NCI-H187 (cell line): ENCODE results near the gene ZSCAN32.

Source experiments
- DNase-seq, 2 experiments: peaks; one replicate each; lab custom pipeline; 2025; lab: John Stamatoyannopoulos, UW

The ZSCAN32 gene

DNA sequence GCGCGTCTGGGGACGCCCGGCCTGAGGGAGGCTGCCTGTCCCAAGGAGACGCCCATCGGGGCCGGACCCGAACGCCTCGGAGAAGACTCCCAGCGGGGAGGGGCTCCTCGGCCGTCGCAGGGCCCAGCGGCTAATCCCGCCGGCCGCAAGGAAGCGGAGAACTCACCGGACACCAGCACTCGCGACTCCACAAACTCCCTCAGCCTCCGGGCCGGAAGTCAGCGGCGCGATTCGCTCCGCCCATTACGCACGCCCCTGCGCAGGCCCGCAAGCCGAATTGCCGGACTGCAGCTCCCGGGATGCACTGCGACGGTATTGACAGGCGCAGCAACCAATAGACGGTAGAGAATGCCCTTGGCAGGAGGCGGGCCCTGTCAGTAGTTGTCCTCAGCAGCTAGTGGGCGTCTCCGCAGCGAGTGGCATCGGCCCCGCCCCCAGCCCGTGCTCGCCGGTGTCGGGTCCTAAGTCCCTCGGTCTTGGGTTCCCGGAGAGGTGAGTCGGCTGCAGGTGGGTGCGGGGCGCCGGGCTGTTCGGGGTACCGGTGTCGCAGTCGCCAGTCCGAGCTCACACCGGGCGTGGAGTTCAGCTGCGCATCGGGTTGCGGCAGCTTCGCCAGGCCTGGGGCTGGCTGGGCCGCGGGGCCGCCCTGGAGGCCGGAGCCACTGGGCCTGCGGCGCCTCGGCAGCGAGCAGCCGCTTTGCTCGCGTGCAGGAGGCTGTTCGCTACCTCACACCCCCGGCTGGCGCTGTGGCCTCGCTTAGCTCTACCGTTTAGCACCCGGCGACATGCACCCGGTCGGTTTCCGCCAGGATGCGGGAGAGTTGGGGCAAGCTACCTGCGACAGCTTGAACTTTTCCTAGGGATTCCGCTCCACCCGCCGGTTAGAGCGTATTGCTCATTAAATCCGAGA is at the start of gene ZSCAN32, which contains the start of gene ZNF174:
Gene ZSCAN32 (minus strand): TSS at position 226 of the 910 bp plus-strand sequence. CDS start 3,447 bp downstream, outside the sequence.
Gene ZNF174 (plus strand): TSS at position 437 of the 910 bp plus-strand sequence. CDS start 790 bp downstream, outside the sequence.
- DNase-seq = peak; percentile 99 to 100

DNA sequence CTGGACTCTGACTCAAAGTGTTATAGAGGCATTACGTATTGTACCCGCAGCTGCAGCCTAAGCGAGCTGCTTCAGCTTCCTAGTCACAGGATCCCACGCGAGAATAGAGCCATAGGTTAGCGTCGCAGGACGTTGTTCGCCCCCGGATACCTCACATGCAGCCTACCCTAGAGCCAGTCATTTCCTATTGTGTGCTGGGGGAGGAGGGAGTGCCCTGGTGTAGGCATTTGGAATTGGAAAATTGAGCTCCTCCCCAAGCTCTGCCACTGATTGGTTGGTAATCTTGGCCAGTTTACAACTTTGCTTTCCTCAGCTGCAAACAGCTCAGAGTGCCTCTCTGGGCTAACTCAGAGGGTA is 43.2 kb upstream of the ZSCAN32 start:
- no peak for DNase-seq

DNA sequence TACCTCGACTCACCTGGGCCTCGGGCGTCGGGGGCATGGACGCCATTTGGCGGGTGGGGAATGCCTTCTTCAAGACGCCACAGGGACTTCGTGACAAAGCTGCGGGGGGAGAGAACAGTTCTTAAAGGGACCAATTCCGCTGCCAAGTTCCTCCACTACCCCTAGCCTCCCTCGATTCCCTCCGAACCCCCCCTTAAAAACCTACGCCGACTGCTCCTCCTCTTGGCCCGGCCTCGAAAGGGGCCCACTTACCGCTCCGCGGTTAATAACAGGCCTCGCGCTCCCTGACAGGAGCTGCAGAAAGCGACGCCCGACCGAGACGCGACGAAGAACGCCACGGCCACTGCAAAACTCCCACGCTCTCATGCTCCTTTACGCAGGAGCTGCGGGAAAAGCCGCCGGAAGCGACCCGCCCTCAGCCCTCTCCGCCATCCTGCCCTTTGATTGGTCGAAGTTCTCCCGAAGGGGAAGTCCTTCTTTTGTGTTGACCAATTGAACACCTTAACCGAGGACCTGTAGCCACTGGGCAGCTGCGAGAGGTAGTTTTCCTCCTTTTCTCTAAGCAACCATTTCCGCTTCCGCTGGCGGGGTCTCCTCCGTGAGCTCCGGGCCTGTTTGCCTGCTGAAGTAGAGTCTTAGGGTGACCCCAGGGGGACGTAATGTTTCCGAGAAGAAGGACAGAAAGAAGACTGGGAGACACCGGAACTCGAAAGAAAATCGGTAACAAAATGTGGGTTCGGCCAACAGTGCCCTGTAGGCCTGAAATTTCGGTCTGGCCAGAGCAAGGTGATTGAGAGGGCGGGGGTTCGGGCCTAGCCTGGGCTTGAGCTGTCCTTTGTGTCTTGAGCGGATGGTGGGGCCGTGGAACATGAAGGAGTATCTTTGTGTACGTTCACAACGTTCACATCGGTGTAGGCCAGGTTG is 42.6 kb upstream of the ZSCAN32 start, which contains the start of the genes NAA60 and ZNF597:
Gene NAA60 (plus strand): TSS at position 573 of the 924 bp plus-strand sequence. CDS start 32,548 bp downstream, outside the sequence.
Gene ZNF597 (minus strand): TSS at position 397 of the 924 bp plus-strand sequence. CDS start 351 bp downstream, at position 46.
- peak; percentile 66 to 89 for DNase-seq

DNA sequence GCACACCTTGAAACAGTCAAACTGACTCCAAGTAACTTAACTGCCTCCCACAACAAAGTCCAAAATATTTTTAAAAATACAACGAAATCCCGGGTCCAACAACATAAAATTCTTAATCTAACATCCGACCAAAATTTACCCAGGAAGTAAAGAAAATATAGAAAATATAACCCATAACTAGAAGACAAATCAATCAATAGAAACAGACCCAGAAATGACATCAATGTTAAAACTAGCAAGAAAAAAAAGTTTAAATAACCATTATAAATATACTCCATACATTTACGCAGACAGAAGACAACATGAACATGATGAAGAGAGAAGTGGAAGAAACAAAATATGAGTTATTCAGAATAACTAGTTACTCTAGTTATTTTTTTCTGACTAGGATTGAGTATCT is 38.8 kb upstream of the ZSCAN32 start:
- no peak for DNase-seq

DNA sequence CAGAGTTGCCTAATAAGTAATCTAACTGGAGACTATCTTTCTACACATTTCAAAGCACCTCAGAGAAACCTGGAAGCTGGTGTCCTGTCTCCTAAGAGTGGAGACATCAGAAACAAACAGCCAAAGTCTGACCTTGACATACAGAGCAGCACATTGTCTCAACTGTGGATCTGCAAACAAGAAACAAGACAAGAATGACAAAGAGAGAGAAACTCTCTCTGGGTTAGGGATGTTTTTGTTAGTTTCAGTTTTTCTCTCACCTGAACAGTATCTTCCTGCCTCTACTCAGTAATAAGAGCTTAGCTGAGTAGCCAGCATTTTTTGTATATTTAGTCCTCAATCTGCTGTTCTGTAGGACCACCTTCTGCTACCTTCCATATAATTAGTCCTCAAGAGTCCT is 33.6 kb upstream of the ZSCAN32 start:
- DNase-seq = no peak

DNA sequence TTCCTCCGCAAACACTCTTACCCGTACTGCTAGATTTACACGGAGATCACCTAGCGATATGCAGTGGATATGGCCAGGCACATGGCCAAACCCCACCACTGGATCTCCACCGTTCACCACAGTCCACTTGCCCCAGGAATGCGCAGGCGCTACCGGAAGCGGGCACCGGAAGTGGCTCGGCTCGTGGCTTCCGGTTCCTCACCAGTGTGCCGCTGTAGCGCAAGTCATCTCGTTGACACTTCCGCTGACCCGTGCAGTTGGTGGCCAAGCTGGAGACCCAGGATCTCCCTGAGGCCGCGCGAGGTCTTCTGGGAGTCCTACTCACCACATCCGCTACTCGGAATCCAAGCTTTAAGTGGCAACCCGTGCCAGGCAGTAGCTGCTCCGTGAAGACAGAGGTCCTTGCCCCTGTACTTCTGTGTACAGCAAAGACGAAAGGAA is 31.0 kb upstream of the ZSCAN32 start:
- DNase-seq = no peak

DNA sequence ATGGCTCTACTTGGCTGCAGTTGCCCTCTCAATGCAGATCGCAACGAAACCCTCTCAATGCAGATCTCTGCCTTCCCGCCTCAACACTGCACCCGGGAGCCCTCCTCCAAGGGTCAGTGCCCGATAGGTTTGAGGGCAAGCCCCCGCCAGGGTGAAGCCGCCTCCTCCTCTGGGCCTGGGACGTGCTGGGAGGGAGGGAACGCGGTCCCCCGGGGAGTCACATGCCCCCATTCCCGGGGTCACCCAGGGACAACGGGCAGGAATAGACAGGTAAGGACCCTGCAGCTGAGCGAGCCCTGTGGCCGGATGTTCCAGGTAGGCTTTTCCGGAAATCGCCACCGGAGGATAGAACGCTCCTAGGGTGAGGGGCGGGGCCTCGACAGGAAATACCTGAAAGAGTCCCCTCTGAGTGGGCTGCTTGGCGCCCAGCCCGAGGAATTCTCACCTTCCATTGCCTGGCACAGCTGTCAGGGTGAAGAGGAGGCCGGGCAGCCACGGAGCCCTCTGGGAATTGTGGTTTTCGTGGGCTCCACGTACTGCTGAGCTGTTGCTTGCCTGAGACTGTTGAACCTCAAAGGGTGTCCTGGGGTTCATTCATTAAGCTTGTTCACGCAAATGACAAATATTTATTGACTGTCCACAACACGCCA is 13.1 kb upstream of the ZSCAN32 start:
- DNase-seq = no peak

DNA sequence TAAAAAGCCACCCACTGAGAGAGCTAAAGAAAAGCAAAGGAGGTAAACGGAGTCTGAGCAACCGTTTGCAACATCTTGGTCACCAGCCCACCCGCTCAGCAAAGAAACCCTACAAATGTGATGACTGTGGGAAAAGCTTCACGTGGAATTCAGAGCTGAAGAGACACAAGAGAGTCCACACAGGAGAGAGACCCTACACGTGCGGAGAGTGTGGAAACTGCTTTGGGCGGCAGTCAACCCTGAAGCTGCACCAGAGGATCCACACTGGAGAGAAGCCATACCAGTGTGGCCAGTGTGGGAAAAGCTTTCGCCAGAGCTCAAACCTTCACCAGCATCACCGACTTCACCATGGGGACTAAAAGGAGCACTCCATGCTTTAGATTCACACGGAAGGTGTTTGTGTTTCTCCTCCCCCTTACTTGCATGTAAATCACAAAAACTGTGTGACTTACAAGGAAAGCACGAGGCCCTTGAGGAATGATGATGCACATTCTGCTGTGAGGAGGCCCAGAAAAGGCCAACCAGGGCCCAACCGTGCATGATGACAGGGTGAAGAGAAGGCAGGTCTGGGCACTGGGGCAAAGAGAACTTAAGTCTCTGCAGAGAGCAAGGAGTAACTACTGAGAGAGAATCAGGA is 7.9 kb upstream of the ZSCAN32 start:
- DNase-seq = no peak

DNA sequence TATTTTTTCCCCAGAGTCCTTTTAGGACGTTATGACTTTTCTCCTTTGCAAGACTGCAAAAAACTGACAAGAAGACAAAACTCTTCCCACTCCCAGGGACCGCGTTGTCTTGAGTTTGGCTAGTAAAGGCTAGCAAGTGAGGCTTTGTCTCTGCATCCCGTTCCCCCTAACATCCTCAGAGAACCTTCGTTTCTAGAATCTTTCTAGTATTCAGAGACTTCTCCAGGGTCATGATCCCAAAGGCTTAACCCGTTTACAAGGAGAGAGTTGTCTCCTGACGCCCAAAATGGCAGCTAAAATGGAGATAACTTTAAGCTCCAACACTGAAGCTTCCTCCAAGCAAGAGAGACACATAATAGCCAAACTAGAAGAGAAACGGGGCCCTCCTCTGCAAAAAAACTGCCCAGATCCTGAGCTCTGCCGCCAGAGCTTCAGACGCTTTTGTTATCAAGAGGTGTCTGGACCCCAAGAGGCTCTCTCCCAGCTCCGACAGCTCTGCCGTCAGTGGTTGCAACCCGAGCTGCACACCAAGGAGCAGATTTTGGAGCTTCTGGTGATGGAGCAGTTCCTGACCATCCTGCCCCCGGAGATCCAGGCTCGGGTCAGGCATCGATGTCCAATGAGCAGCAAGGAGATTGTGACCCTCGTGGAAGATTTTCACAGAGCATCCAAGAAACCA is 1.1 kb upstream of the ZSCAN32 start:
- no peak for DNase-seq

DNA sequence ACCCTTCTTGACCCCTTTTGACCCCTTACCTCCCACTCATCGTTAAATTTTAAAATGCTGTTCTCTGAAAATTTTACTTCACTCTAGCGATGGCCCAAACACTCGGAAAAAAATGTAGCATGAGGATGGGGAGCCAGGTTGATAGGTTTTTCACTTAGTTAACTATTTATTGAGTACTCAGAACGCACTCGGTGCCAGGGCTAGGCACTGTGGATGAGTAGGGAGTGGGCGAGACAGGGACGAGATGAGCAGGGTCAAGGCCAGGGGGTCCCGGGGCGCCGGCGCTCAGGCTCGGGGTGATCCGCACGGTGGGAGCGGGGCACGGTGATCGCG is 392 bp downstream of the ZSCAN32 start:
- no peak for DNase-seq

DNA sequence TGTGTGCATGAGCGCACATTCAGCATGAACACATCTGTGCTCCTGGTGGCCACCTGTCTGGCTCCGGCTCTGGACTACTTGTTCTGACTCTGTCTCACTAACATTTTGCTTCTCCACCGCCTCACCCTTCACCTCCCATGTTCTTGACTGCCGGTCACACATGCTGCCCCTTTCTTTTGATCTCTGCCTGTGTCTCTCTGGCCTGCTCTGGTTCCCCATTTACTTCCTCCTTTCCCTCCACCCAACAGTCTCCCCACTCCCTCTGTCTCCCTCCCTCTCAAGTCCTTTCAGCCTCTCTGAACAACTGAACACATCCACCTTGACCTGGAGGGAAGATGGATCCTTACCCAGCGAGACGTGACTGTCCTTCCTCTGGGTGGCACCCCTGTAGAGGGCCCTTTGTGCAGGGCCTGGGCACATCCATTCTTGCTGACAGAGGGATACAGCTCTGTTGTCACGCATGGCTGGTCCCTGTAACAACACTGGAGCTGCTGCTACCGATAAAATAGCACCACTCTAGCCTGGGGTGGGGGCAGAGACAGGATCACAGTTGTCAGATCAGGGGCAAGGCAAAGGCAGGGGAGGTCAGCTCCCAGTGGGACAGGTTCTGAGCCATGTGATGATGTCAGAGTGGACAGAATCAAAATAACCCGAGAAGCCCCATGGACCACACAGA is 11.0 kb downstream of the ZSCAN32 start:
- DNase-seq = no peak

DNA sequence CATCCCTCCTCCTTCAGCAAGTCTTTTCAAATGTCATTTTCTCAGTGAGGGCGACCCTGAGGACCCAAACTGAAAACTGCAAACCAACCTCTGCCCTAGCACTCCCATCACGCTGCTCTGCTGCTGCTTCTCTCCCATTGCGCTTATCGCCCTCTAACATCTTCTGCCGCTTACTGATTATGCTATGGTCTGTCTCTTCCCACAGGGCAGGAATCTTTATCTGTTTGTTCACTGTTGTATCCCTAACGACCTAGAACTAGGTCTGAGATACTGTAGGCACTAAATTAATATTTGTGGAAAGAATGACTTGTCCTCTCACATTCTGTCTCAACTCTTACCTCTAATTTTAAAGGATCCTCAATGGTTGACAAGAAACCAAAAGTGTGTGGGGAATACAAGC is 12.5 kb downstream of the ZSCAN32 start:
- no peak for DNase-seq

DNA sequence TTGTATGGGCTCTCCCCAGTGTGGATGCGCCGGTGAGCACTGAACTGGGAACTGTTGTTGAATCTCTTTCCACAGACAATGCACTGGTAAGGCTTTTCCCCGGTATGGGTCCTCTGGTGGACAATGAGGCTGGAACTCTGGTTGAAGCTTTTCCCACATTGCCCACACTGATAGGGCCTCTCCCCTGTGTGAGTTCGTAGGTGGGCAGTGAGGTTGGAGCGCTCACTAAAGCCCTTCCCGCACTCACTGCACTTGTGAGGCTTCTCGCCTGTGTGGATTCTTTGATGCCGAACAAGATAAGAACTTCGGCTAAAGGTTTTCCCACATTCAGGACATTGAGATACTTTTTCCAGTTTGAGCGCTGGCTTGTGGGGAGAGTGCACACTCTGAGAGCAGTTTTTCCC is 17.8 kb downstream of the ZSCAN32 start:
- DNase-seq = no peak

DNA sequence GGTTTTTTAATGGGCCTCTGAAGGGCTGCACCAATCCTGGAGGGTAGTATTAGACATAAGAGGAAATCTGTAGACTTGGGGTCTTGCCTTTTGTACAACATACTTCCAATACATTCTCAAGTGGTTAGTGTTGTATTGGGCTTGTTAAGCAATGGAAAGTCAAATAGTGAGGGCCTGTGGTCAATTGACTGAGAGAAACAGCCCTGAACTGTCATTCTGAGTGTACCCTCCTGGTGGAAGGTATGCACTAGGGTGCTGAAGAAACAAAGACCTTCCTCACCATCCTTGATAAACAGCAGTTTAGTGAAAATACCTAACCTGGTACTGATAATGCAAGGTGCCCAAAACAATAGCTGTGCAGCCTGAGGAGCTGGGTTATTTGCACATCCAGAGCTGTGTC is 22.9 kb downstream of the ZSCAN32 start:
- no peak for DNase-seq

DNA sequence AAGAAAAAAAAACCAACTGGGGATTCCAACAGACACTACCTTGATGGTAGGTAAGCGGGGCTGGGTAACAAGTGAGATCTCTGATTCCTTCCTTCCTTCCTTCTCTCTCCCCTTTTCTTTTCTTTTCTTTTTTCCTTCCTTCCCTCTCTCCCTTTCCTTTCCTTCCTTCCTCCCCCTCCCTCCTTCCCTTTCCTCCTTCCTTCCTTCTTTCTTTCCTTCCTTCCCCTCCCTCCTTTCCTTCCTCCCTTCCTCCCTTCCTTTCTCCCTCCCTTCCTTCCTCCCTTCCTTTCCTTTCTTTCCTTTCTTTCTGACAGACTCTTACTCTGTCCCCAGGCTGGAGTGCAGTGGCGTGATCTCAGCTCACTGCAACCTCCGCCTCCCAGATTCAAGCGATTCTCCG is 25.1 kb downstream of the ZSCAN32 start:
- no peak for DNase-seq

DNA sequence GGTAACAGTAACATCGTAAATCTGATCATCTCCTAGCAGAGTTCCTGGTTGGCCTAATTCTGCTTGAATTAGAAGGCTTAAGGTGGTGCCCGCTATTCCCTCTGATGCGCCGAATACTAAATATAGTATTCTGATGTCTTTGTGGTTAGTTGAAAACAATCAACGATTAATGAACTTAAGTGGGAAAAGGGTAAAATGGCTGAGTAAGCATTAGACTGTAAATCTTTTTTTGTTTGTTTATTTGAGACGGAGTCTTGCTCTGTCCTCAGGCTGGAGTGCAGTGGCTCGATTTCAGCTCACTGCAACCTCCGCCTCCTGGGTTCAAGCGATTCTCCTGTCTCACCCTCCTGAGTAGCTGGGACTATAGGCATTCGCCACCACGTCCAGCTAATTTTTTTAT is 31.7 kb downstream of the ZSCAN32 start:
- no peak for DNase-seq

DNA sequence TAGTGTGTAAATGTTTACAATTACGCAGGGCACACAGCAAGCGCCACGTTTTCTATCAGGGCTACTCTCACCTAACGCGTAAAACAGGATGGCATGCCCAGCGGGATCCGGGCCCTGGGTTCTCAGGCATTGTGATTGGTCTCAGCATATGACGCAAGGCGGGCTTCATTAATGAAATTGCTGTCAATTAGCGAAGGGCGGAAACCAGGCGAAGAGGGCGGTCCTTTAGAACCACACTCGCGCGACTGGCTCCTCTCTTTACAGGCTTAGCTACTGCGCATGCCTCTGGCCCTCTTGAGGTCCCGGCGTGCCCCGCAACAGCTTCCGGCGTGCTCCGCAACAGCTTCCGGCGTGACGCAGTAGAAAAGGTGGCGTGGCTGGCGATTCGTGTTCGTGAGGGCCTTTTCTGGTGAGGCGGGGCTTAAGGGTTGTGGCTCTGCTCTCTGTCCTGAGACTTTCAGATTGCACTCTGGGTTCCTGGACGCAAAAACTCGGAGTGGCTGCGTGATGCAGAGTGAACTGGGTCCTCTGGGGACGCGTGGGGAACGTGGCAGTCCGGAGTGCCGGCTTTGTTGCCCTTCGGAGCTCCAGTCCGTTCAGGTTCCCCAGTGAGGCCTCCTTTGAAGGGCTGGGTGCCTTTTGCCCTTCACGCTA is 35.9 kb downstream of the ZSCAN32 start:
- DNase-seq = peak in 1 of 2 experiments; percentile 67

DNA sequence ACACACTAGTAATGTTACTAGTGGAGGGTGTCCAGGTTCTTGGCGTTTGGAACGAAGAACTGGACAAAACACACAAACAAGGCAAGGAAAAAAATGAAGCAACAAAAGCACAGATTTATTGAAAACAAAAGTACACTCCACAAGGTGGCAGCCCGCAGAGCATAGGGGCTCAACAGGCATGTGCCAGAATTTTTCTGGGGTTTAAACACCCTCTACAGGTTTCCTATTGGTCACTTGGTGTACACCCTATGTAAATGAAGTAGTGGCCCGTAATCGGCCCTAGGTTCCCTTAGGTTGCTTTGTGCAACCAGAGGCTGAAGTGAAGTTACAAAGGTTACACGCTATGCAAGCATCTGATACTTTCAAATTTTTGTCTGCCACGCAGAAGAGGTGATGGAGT is 37.0 kb downstream of the ZSCAN32 start:
- no peak for DNase-seq

DNA sequence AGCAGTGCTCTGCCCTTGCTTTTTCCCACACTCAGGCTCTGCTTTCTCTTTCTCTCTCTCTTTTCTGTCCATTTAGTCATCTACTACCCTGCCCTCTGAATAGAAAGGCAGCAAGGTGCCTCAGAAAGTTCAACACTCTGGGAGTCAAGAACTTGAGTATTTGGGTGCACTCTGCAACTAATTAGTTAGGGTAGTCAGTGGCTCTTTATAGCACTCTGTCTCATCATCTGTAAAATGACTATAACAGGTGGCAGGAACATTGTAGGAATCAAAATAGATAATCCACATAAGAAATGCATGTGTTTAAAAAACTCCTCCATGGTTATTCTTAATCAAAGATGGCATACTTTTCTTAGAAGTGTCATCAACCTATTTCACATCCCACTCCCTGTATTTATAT is 37.9 kb downstream of the ZSCAN32 start:
- DNase-seq = no peak

DNA sequence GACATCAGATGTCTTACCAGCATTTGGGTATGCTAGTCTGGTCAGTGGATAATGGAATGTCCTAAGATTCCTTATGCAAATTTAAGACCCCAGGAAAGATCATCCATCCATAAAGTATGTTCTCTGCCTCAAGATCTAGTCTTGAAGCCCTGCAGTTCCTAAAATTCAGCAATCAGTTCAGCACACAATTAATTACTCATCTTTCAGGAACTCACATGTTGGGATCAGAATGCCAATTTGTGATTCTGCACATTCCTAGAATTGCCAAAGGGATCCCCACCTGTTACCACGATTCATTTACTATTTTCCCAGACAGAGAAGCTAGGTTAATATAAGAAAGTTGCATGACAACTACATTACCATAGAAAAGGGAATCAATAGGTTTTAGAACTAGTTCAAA is 41.9 kb downstream of the ZSCAN32 start:
- no peak for DNase-seq
